ENCODE results near the gene HMGA1.

Gene HMGA1

GRCh38 chr6:34238585-34239499 is 2.2 kb downstream of the HMGA1 start:
- Histone ChIP-seq H3K27ac (peak overlapping the region; percentile 100), H3K4me1 (peaks cover 67% of the 10 kb centered on the region), H3K36me3 (peaks cover 49% of the 10 kb centered on the region), H4K20me1 (peaks cover 63% of the 10 kb centered on the region), H3K9ac (peak overlapping the region; percentile 99), H3K4me3 (peak overlapping the region; percentile 99), H3K27me3 (no peaks in the 10 kb centered on the region), H3K4me2 (peak overlapping the region; percentile 96), H3K9me3 (no peaks in the 10 kb centered on the region)
- TF ChIP-seq Cebpa-rat (IDR thresholded peaks at IDR 0.05) = no peak

DNA sequence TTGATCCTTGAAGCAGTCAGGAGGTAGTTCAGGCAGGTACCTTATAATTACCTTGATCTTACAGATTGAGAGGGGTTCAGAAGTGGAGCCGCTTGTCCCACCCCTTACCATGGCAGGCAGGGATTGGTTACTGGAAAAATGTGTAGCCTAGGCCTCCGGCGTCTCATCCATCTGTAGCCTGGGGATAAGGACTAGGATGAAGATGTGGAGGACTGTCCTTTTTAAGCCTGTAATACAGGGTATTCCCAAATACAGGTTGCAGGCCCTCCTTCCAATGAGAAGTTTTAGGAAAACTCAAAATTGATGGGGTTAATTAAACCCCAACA is 2.8 kb downstream of the HMGA1 start:
- Histone ChIP-seq H3K27me3 (no peaks in the 10 kb centered on the region), H3K27ac (peak overlapping the region; percentile 100), H3K4me3 (peak overlapping the region; percentile 99), H4K20me1 (peaks cover 69% of the 10 kb centered on the region), H3K36me3 (peaks cover 55% of the 10 kb centered on the region), H3K9ac (peak overlapping the region; percentile 99), H3K4me1 (peaks cover 72% of the 10 kb centered on the region), H3K4me2 (peak overlapping the region; percentile 96), H3K9me3 (no peaks in the 10 kb centered on the region)
- TF ChIP-seq Cebpa-rat (IDR thresholded peaks at IDR 0.05) = no peak

DNA sequence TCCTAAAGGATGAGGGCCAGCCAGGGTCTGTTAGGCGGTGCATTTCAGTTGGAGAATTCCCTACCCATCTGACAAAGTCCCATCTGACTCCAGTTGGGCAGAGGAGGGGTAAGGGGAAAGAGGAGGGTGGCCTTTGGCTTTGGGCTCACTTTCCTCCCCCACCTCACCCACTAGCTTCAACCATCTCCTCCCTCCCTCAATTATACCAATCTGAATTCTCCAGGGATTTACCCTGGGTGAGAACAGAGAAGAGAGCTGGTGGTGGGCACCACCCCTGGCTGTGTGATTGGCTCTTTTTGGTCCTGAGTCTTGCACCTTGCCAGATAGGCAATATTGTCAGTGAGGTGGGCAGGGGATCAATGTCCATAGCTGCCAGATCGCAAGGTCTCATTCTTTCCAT is 3.2 kb downstream of the HMGA1 start:
- Histone ChIP-seq H3K4me1 (peaks cover 69% of the 10 kb centered on the region), H3K27ac (peak overlapping the region; percentile 100), H4K20me1 (peaks cover 73% of the 10 kb centered on the region), H3K4me2 (peak overlapping the region; percentile 96), H3K27me3 (no peaks in the 10 kb centered on the region), H3K9ac (peak overlapping the region; percentile 99), H3K9me3 (no peaks in the 10 kb centered on the region), H3K4me3 (peak overlapping the region; percentile 99; the same call in 1 of the 2 replicates), H3K36me3 (peaks cover 59% of the 10 kb centered on the region)
- TF ChIP-seq Cebpa-rat (IDR thresholded peaks at IDR 0.05) = no peak

- Histone ChIP-seq H3K27ac (peak overlapping the region; percentile 100; the same call in 1 of the 2 replicates), H4K20me1 (peaks cover 80% of the 10 kb centered on the region), H3K4me1 (peaks cover 68% of the 10 kb centered on the region), H3K9ac (peak overlapping the region; percentile 99; the same call in 1 of the 2 replicates), H3K4me3 (no peak overlapping the region), H3K4me2 (peak overlapping the region; percentile 96), H3K9me3 (no peaks in the 10 kb centered on the region), H3K27me3 (no peaks in the 10 kb centered on the region), H3K36me3 (peaks cover 65% of the 10 kb centered on the region)
- no peak for TF ChIP-seq Cebpa-rat (IDR thresholded peaks at IDR 0.05)
These were observed 3.9 kb downstream of the HMGA1 start for GRCh38 chr6:34240329-34241248.

GRCh38 chr6:34241351-34242215 is 4.9 kb downstream of the HMGA1 start:
- no peaks in the 10 kb centered on the region for H3K9me3 ChIP-seq
- H3K4me2 ChIP-seq = peak overlapping the region; percentile 96
- H3K4me3 ChIP-seq = no peak overlapping the region
- H3K9ac ChIP-seq = peak overlapping the region; percentile 99; the same call in 1 of the 2 replicates
- H3K36me3 ChIP-seq = peaks cover 75% of the 10 kb centered on the region
- peaks cover 90% of the 10 kb centered on the region for H4K20me1 ChIP-seq
- no peaks in the 10 kb centered on the region for H3K27me3 ChIP-seq
- no peak overlapping the region; the same call in 1 of the 2 replicates for H3K27ac ChIP-seq
- TF ChIP-seq Cebpa-rat (IDR thresholded peaks at IDR 0.05) = no peak
- peaks cover 69% of the 10 kb centered on the region for H3K4me1 ChIP-seq

DNA sequence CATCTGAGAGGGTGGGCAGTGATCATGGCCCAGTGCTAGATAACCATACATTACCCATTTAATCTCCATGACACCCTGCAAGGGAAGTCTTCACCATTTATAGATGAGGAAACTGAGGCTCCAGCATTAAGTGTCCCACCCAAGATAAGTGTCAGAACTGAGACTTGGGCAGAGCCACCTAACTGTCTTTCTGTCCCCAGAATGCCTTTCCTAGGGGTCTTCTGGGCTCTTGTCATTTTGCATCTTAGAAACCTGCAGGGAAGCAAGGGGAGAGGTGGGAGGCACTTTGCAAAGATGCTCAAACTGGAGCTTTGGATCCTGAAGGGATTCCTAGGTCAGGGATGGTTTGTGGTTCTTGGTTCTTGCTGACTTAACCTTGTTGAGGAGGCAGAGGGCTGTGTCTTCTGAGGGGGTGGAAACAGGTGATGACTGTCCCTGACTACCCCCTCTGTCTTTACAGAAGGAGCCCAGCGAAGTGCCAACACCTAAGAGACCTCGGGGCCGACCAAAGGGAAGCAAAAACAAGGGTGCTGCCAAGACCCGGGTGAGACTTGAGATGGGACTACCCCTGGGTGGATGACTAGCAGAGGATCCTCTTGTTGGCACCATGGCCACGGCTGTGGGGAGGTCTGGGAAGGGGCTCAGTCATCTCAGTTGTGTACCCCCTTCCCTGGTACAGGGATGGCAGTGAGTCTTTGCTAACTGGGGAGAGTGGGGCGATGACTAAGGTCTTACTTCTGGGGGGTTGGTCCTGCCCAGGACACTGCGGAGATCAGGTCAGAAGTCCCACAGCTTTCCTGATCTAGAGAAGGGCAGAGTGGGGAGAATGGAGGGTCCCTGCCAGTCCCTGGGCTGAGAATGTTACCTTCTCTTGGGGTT is 5.8 kb downstream of the HMGA1 start:
- Histone ChIP-seq H3K4me2 (peak overlapping the region; percentile 96), H3K27me3 (no peaks in the 10 kb centered on the region), H3K9ac (peak overlapping the region; percentile 99), H3K4me3 (no peak overlapping the region), H3K36me3 (peaks cover 75% of the 10 kb centered on the region), H4K20me1 (peaks cover 98% of the 10 kb centered on the region), H3K9me3 (no peaks in the 10 kb centered on the region), H3K4me1 (peaks cover 74% of the 10 kb centered on the region), H3K27ac (no peak overlapping the region)
- no peak for TF ChIP-seq Cebpa-rat (IDR thresholded peaks at IDR 0.05)

DNA sequence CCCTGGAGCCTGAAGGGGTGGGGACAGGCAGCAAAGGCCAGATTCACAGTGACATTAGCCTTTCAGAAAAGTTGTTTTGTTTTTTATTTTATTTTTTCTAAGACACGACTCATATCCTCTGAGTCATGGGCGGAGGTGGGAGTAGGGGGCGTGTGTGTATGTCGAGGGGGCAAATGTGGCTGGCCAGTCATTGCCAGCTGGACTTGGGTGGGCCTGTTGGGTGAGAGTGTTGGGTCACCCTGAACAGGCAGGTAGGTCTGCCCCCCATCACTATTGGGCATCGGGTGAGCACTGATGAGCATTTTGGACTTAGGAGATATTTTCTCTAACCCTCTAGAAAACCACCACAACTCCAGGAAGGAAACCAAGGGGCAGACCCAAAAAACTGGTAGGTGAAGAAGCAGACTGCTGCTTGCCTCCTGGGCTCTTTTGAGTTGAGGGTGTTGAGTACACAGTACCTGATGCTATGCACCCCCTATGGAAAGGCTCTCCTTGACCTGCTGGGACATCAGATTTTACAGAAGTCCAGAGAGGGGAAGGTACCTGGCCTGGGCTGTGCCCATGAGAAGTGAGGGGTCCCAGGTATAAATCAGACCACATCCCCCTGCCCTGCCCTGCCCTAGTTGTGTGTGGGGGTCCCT is 6.6 kb downstream of the HMGA1 start:
- TF ChIP-seq Cebpa-rat (IDR thresholded peaks at IDR 0.05) = no peak
- no peaks in the 10 kb centered on the region for H3K9me3 ChIP-seq
- H3K36me3 ChIP-seq = peaks cover 75% of the 10 kb centered on the region
- no peak overlapping the region for H3K4me3 ChIP-seq
- peak overlapping the region; percentile 96 for H3K4me2 ChIP-seq
- no peaks in the 10 kb centered on the region for H3K27me3 ChIP-seq
- H3K27ac ChIP-seq = no peak overlapping the region
- H3K9ac ChIP-seq = peak overlapping the region; percentile 99
- H3K4me1 ChIP-seq = peaks cover 82% of the 10 kb centered on the region
- H4K20me1 ChIP-seq = peaks cover 99% of the 10 kb centered on the region

Measured in BLaER1 (cell line).